Occipital lobe (tissue), 2 donors: Measurements from ENCODE around the gene PPM1F. TPM values are rescaled to one million over a fixed set of nuclear protein-coding genes. Genes with fewer than 3 reads are reported as not detected.
"Not testable (repeated sequence)": the region's sequence is repeated elsewhere in the genome, so short reads cannot be mapped to it uniquely, and the experiment has no call there.

ENCODE experiments used
- DNase-seq: peaks from one replicate; lab custom pipeline; 2025; lab: John Stamatoyannopoulos, UW
- total RNA-seq: library from RNA; depleted of rRNA; stranded (reverse); fragments of >200 nt; gene quantifications from one replicate; pipeline ENCODE4 v1.2.3, GENCODE V29; 2014

Gene PPM1F
- total RNA-seq, 1 donor from 2014 or later: 22.6 TPM

DNA sequence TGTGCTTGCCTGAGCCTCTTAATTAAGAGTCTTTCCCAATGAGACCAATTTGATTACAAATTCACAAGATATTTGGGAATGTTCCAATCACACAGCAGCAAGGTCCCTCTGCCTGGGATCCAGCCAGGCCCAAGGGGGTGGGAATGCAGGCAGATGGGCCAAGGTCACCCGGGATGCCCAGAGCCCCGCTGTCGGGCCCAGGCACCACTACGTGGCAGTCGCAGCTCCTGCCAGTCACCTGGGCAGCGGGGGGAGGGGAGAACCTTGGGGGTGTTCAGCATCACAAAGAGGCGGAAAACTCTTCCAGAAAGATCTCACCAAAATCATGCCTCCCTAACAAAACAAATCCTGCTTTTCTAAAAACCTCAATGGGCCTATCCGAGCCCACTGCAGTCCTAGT is 30.9 kb downstream of the PPM1F start:
- DNase-seq: no peak

DNA sequence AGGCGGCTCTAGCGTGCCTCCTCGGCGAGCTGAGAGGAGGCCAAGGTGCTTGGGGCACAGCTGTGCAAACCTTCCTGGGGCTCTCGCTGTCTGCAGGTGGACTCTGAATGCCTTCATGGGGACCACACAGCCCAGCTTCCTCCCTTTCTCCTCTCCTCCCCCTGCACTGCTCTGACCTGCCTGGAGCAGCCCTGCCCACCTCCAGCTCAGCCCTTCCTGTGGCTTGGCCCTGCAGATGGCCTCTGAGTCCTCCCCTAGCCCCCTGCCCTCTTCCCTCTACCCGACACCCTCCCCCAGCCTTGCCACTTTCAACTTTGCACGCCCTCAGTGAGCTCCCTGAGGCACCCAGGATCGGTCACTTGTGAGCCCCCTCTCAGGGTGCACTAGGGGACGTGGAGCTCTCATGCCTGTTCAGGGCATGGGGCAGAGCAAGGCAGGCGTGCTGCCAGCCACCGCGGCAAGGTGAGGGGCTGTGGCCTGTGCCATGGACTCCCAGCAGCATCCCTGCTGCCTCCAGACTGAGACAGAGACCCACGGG is 31.4 kb downstream of the PPM1F start:
- DNase-seq: no peak

DNA sequence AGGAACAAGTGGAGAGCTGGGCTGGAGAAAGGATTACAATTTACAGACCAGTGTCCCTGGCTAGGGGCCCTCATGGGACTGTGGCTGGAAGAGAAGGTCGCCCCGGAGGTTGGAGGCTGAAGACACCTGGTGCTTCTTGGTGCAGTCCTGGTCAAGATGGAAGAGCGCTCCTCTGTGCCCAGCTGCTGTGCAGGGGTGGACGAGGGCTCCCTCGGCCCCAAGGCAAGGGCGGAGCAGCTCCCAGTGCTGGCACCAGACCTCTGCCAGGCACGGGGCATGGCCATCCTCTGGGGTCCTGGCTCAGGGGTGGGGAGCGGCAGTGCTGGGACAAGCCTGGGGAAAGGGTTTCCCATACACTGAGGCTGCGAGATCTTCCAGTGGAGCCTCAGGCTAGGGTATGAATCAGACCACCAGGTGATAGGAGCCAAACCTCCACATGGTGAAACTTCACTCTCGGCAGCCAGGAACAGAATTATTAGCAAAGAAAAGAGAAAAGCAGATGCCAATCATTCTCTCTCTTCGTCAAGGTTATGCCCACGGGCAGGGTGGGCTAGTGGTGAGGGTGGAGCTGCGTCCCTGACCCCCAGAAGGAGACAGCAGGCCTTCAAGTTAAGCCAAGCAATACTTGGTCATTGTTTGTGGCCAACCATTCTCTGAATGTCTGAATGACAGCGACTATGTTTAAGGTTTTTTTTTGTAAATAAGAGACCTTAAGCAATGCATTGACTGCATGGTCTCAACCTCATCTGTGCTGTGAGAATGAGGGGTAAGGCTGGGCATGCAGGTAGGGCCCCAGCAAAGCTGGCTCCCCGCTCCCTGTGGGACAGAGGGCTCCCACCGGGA is 32.1 kb downstream of the PPM1F start:
- no peak for DNase-seq

DNA sequence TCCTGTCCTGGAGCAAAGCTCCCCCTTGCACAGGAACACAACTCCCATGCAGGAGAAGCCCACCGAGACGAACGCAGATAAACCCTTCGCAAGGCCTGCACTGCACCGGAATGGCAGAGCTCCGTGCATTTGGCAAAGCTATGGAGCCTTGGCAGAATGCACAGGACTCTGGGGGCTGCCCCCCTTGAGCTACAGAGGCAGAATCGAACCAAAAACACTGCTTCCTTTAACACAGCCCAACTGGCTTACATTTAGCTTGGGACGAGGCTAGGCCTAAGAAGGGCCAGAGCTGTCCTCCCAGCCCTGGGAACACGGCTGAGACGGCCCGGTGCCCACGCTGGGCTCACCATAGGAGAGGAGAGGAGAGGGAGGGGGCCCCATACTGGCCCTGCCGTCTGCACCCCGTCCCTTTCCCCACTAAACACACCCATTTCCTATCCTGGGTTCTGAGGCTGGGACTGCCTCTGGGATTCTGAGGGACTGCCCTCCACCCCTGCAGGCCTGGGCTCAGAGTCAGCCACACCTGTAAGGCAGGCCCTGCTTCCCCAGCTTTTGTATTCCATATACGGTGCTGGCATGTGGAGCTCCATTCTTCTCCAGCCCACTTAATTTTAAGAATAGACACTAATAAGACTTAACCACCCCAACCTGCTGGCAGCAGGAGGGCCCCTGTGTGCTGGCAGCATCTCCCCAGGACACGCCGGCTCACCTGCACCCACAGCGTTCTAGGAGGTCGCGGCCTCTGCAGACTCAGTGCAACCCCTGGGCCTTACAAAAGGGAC is 32.9 kb downstream of the PPM1F start:
- no peak for DNase-seq

DNA sequence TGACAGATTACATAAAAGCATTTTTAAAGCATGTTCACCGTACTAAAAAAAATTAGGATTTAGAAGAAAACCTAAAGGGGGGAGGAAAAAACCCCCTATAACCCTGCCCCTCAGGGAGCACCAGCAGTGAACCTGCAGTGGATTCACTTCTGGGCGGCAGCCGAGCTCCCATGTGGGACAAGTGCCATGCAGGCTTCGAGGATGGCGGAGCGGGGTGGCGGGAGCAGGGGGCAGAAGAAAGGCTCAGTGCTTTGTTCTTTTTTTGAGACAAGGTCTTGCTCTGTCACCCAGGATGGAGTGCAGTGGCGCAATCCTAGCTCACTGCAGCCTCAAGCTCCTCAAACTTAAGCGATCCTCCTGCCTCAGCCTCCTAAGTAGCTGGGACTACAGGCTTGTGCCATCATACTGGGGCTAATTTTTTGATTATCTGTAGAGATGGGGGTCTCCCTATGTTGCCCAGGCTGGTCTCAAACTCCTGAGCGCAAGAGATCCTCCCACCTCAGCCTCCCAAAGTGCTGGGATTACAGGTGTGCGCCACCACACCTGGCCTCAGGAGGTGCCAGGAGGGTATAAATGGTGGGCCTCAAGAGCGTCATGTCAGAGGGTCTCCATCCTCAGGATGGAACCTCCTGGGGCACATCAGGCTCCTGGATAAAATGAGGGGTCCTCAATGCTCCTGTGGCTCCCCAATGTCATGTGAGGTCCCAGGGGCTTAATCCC is 34.0 kb downstream of the PPM1F start:
- DNase-seq: no peak

DNA sequence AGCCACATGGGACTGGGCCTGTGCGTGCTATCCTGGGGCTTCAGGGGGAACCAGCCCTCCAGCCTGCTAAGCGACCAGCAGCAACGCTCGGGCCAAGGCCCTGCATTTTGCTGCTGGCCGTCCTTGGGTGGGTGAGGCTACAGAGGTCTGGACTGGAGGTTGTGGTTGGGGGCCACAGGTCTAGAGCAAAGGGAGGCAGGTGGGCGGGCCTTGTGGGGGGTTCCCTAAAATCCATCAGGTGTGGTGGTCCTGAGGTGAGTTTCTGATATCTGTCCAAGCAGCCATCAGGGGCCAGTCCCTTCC is 34.7 kb downstream of the PPM1F start:
- DNase-seq: no peak

DNA sequence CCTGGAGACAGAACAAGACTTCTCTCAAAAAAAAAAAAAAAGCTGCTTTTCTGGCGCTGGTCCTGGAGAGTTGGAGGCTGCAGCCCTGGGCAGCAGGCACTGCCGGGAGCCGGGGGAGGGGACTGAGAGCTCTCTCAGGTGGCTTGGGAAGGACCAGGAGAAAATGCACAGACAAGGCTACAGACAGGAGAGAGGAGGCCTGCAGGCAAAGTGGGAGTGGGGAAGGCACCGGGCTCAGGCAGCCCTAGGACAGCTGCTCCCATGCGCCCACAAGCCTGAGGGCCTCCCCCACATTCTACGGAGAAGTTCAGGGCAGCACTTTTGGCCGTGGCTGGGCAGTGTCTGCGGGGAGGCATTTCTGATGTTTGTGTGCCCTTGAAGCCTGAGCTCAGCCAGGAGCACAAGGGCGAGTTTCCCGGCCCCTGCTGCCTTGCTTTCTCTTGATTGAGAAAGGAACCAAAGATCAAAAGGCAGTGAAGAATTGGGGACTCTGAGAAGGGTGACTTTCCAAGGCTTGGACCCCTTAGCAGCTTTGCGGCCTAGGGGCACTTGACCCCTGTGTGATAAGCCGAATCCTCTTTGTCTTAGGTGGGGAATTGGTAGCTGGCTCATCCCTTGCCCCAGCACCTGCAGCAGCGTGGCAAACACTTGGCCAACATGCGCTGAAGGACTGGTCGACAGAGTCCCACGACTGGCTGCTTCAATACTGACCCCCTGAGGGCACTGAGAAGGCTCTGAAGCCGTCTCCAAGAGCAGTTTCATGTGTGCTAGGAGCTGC is 35.3 kb downstream of the PPM1F start:
- peak; percentile 28 for DNase-seq

DNA sequence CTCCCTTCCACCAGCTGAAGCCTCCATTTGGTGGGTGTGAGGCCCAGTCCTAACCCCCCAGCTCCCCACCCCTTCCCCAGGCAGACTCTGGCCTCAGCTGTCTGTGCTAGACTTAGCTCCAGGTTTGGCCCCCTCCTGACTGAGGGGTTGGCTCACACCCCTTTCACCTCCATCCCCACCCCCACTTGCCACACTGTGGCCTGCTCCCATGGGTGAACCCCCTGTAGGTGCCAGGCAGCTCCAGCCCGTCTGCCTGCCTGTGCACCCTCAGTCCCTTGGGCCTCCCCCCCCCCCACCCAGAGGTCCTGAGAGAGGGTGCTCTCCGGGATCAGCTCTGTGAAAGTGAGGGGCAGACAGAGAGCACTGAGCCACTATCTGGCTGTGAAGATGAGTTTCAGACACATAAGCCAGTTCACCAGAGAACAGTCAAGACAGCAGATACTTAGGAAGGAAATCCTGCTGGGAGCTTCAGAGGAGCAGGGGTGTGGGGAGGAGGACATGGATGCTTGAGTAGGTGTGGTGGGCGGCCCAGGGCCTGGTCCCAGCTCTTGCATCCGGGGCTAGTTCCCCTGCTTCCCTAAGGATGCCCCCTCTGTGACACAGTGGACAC is 36.2 kb downstream of the PPM1F start:
- DNase-seq: no peak

DNA sequence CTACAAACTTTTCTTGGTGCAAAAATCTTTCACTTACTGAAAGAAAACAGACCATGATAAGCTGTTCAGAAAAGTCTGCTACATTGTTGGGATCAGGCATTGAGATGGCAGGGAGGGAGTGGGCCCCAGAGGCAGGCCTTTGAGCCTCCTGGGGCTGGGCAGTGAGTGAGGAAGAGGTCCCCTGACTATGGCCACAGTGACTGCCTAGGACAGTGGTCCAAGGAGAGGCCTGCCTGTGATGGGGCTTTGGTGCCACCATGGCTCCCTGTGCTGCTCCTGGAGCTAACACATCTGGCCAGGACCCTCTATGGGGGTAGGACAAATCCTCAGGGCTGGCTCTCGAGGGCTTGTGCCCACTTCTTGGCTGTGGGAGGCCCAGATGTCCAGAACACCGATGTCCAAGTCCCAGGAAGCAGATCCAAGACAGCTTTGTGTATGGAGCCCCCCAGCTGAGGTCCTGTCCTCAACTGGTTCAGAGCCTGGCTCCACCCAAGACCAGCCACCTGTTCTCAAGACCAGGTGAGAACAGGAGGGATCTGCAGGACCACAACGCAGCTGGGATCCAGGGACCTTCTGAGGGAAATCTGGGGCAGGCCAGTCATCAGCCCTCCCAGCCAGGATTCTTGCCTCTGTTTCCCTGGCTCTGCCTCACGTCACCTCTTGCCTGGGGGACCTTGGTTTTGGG is 36.9 kb downstream of the PPM1F start:
- DNase-seq: no peak

DNA sequence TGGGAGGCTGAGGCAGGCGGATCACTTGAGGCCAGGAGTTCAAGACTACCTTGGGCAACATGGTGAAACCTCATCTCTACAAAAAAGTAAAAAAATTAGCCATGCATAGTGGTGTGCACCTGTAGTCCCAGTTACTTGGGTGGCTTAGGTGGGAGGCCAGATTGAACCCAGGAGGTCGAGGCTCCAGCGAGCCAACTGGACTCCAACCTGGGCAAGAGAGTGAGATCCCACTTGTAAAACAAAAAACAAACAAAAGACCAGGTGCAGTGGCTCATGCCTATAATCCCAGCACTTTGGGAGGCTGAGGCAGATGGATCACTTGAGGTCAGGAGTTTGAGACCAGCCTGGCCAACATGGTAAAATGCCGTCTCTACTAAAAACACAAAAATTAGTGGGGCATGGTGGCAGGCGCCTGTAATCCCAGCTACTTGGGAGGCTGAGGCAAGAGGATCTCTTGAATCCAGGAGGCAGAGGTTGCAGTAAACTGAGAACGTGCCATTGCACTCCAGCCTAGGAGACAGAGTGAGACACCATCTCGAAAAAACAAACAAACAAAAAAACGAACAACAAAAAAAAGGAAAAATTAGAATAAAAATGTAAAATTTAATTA is 38.5 kb downstream of the PPM1F start:
- not testable (repeated sequence) for DNase-seq

DNA sequence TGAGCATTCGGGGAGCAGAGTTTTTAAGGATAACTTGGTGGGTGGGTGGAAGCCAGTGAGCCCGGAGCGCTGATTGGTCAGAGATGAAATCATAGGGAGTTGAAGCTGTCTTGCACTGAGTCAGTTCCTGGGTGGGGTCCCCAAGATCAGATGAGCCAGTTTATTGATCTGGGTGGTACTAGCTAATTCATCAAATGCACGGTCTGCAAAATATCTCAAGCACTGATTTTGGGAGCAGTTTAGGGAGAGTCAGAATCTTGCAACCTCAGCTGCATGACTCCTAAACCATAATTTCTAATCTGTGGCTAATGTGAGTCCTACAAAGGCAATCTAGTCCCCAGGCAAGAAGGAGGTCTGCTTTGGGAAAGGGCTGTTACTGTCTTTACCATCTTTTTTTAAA is 42.3 kb downstream of the PPM1F start:
- not testable (repeated sequence) for DNase-seq

DNA sequence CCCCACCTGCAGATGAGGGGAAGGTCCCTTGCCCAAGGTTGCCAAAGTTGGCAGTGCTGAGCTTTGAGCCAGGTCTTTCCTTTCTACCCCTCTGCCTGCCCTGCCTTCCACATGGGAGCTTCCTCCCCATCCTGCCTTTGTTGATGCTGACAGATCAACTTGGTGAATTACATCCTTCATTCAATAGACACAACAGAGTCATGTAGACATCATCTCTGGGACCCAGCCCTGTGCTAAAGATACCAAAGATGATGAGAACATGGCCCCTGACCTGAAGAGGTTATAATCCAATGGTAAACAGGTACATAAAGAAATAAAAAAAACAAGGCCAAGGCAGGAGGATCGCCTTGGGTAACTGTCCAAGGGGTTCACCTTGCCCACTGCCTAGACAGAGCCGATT is 42.8 kb downstream of the PPM1F start:
- no peak for DNase-seq

DNA sequence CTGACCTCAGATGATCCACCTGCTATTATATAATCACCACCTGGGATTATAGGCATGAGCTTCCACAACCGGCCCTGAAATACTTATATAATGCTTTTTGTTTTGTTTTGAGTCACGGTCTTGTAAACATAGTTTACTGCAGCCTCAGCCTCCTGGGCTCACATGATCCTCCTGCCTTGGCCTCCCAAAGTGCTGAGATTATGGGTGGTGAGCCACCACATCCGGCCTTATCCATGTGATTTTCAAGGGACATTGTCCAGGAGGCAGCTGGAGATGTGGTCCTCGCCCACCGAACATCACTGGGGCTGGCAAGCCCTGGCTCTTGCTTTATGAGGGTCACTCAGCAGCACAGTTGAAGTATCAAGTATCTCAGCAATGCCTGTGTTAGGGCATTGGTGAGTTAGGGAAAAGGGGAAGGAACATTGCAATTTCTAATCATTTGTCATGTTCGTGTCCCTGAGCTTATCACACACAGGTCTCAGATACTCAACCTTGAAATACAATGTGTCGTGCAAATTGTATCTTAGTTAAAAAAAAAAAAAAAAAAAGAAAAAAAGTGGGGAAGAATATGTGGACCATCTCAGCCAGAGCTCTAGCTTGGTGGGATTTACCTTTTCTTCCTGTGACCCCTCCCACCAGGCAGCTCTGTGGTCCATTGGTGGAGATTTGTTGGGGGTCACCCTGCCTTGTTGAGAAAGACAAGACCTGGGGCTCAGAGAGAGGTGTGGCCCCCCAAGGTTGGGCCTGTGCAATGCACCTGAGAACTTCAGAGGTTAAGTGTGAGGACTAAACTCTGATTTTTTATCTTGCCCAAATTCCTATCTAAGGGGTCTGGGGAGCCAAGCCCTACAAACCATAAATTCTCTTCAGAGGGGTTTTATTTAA is 44.8 kb downstream of the PPM1F start:
- DNase-seq: no peak

DNA sequence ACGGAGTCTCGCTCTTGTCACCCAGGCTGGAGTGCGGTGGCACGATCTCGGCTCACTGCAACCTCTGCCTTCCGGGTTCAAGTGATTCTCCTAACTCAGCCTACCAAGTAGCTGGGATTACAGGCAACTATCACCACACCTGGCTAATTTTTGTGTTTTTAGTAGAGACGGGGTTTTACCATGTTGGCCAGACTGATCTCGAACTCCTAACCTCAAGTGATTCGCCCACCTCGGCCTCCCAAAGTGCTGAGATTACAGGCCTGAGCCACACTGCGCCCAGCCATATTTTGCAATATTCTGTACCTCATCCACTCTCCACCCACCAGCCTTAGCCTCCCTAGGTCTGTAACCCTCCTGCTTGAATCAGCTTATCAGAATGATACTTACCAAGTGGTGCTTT is 47.4 kb downstream of the PPM1F start:
- not testable (repeated sequence) for DNase-seq

DNA sequence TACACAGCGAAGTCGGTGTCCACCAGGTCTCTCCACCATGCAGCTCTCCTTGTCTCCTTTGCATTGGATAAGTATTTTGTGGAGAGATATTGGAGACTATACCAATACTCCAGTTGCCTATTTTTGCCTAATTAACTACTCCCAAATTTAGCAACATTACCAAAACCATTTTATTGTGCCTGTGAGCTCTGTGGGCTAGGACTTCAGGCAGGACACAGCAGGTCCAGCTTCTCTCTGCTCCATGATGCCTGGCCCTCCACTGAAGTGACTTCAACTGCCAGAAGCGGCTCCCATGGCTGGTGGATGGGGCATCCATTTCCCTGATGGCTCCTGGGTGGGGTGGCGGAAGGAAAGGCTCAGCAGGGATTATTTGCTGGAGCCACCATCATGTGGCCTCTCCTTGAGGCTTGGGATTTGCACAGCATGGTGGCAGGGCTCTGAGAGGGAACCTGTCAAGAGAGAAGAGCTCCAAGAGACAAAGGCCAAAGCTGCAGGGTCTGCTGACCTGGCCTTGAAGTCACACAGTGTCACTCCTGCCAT is 48.3 kb downstream of the PPM1F start:
- DNase-seq: no peak

DNA sequence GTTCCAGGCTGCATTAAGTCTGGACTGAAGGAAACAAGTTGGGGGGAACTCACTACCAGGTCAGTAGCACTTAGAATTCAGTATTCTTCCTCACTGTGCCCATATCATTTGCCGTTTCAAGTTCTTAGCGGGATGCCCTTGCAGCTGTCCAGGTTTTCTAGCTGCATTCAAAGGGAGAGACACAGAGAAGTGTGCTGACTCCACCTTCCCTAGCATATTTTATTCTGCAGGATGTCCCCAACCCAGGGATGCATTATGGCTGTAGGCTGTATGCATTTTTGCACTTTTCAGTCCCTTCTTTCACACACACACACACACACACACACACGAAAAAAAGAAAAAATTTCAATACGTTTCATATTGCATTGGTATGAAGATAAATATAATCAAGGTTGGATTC is 49.4 kb downstream of the PPM1F start:
- DNase-seq: no peak

DNA sequence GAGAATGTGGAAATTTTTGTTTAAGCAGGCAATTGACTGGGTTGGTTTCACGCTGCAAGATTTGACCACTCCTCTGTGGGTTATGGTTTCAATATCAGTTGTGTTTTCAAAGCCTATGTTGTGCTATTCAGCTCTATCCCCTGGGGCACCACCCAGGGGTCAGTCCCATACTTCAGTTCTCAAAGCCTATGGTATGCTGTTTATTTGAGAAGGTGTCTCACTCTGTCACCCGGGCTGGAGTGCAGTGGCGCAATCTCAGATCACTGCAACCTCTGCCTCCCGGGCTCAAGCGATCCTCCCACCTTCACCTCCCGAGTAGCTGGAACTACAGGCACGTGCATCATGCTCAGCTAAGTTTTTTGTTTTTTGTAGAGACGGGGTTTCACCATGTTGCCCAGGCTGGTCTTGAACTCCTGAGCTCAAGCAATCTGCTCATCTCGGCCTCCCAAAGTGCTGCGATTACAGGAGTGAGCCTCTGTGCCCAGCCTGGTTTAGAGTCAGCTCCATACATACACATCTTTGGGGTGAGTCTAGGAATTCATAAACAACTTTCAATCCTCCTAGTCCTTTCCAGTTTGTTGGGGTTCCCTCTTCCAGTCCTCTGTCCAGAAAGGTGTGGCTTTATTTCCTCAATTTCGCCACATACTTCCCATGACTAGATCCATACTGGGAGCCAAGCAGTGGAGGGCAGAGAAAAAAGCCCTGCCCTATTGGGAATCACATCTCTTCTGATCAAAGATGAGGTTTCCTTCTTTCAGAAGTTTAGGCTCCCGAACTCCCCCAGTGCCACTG is 50.2 kb downstream of the PPM1F start:
- DNase-seq: no peak
